HG02759 (cell line): ENCODE measurements around the gene MS4A14.
"Not testable (repeated sequence)": the region's sequence is repeated elsewhere in the genome, so short reads cannot be mapped to it uniquely, and the experiment has no call there.

Experiments
- ATAC-seq: cut with Tn5 transposase; IDR thresholded peaks from one replicate; pipeline ENCODE4 v1.9.1; 2021; ENCODE audit warnings: mild to moderate bottlenecking, moderate library complexity; ENCODE audit not compliant: unreplicated experiment

Gene MS4A14

GRCh38 chr11:60389279-60389910 is 6.9 kb upstream of the MS4A14 start:
- peak; percentile 98 for ATAC-seq

- ATAC-seq: no peak
These were observed 5.8 kb upstream of the MS4A14 start for GRCh38 chr11:60390419-60390818.

- ATAC-seq: no peak
These were observed 3.9 kb upstream of the MS4A14 start for GRCh38 chr11:60392361-60392760.

- no peak for ATAC-seq
These were observed 3.2 kb upstream of the MS4A14 start for GRCh38 chr11:60393016-60393415.

GRCh38 chr11:60394666-60395380 is 1.4 kb upstream of the MS4A14 start:
- ATAC-seq: no peak

GRCh38 chr11:60396799-60397198 is 540 bp downstream of the MS4A14 start:
- no peak for ATAC-seq

GRCh38 chr11:60420015-60420414 is 23.8 kb downstream of the MS4A14 start:
- ATAC-seq: no peak

GRCh38 chr11:60422609-60423008 is 26.4 kb downstream of the MS4A14 start:
- ATAC-seq: no peak

- no peak for ATAC-seq
These were observed 32.3 kb downstream of the MS4A14 start for GRCh38 chr11:60428517-60428916.

- ATAC-seq: no peak
These were observed 33.0 kb downstream of the MS4A14 start, which contains the start of gene MS4A5 for GRCh38 chr11:60429272-60429671. TSS of gene MS4A5 (plus strand) at chr11:60429572. CDS start at chr11:60429675, 103 bp downstream.

- ATAC-seq: no peak
These were observed 35.0 kb downstream of the MS4A14 start for GRCh38 chr11:60431251-60431650.

- ATAC-seq: no peak
These were observed 37.1 kb downstream of the MS4A14 start for GRCh38 chr11:60433401-60433800.

GRCh38 chr11:60447070-60447469 is 50.8 kb downstream of the MS4A14 start:
- ATAC-seq: no peak

- no peak for ATAC-seq
These were observed 51.6 kb downstream of the MS4A14 start for GRCh38 chr11:60447846-60448245.

GRCh38 chr11:60451185-60451584 is 54.9 kb downstream of the MS4A14 start:
- not testable (repeated sequence) for ATAC-seq

GRCh38 chr11:60454212-60454611 is 58.0 kb downstream of the MS4A14 start:
- no peak for ATAC-seq

GRCh38 chr11:60455531-60456042 is 59.3 kb downstream of the MS4A14 start, which contains the start of gene MS4A1:
TSS of gene MS4A1 (plus strand) at chr11:60455847. CDS start at chr11:60462375, 6,528 bp downstream.
- ATAC-seq: peak; percentile 91

GRCh38 chr11:60457576-60457975 is 61.3 kb downstream of the MS4A14 start:
- peak; percentile 37 for ATAC-seq

GRCh38 chr11:60459345-60459744 is 63.1 kb downstream of the MS4A14 start:
- ATAC-seq: no peak
